Measurements from ENCODE around the gene DDO. TPM values are rescaled to one million over a fixed set of nuclear protein-coding genes. Genes with fewer than 3 reads are reported as not detected.

DDO gene
- polyA plus RNA-seq, 1 donor from 2014 or later = not detected

DNA sequence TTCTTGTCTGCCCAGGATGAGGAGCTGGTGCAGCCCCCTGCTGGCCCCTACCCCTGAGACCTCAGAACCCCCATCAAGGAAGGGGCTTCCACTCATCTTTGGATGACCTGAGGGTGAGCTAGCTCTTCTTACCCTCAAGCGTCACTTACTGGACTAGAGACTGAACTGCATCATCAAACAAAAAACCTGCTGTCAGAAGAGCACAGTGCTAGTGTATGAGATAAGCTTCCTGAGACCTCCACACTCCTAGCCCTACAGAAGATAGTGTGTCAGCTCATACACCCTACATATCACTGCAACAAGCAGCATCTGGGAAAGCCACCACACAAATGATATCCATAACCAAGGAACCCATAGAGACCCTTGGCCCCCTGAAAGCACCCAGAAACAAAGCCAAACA lies 46.0 kb upstream of the DDO start:
- H2AFZ ChIP-seq (ENCODE audit: low read depth, low read length) = no peak overlapping the region
- H3K4me2 ChIP-seq (ENCODE audit: low read length) = no peak overlapping the region
- H3K36me3 ChIP-seq (ENCODE audit: insufficient read depth, low read length) = no peaks in the 10 kb centered on the region
- H3K79me2 ChIP-seq (replicated peaks; ENCODE audit: insufficient read depth, low read length) = no peaks in the 10 kb centered on the region
- H3K9me2 ChIP-seq (ENCODE audit: insufficient read depth, low read length) = no peaks in the 10 kb centered on the region
- no peaks in the 10 kb centered on the region for H4K20me1 ChIP-seq (ENCODE audit: insufficient read depth)
- H3K27me3 ChIP-seq (ENCODE audit: insufficient read depth, low read depth, low read length) = no peaks in the 10 kb centered on the region
- H3K9me3 ChIP-seq (ENCODE audit: low read length) = peaks cover 6% of the 10 kb centered on the region
- TF ChIP-seq EZH2 (IDR thresholded peaks at IDR 0.05; ENCODE audit: borderline replicate concordance, insufficient read depth, low read length, poor library complexity, severe bottlenecking) (no peak), POLR2AphosphoS5 (IDR thresholded peaks at IDR 0.05) (no peak), EP300 (conservative IDR thresholded peaks at IDR 0.05; ENCODE audit: poor library complexity, severe bottlenecking) (no peak), MXI1 (conservative IDR thresholded peaks at IDR 0.05; ENCODE audit: poor library complexity, severe bottlenecking) (no peak), RAD21 (conservative IDR thresholded peaks at IDR 0.05) (no peak), TAF1 (IDR thresholded peaks at IDR 0.05; ENCODE audit: low read depth) (no peak), SMC3 (conservative IDR thresholded peaks at IDR 0.05; ENCODE audit: poor library complexity) (no peak)
- TF ChIP-seq, protein P1, sequence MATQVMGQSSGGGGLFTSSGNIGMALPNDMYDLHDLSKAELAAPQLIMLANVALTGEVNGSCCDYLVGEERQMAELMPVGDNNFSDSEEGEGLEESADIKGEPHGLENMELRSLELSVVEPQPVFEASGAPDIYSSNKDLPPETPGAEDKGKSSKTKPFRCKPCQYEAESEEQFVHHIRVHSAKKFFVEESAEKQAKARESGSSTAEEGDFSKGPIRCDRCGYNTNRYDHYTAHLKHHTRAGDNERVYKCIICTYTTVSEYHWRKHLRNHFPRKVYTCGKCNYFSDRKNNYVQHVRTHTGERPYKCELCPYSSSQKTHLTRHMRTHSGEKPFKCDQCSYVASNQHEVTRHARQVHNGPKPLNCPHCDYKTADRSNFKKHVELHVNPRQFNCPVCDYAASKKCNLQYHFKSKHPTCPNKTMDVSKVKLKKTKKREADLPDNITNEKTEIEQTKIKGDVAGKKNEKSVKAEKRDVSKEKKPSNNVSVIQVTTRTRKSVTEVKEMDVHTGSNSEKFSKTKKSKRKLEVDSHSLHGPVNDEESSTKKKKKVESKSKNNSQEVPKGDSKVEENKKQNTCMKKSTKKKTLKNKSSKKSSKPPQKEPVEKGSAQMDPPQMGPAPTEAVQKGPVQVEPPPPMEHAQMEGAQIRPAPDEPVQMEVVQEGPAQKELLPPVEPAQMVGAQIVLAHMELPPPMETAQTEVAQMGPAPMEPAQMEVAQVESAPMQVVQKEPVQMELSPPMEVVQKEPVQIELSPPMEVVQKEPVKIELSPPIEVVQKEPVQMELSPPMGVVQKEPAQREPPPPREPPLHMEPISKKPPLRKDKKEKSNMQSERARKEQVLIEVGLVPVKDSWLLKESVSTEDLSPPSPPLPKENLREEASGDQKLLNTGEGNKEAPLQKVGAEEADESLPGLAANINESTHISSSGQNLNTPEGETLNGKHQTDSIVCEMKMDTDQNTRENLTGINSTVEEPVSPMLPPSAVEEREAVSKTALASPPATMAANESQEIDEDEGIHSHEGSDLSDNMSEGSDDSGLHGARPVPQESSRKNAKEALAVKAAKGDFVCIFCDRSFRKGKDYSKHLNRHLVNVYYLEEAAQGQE (IDR thresholded peaks at IDR 0.05; ENCODE audit: borderline replicate concordance) = no peak
- TF ChIP-seq, protein P2, sequence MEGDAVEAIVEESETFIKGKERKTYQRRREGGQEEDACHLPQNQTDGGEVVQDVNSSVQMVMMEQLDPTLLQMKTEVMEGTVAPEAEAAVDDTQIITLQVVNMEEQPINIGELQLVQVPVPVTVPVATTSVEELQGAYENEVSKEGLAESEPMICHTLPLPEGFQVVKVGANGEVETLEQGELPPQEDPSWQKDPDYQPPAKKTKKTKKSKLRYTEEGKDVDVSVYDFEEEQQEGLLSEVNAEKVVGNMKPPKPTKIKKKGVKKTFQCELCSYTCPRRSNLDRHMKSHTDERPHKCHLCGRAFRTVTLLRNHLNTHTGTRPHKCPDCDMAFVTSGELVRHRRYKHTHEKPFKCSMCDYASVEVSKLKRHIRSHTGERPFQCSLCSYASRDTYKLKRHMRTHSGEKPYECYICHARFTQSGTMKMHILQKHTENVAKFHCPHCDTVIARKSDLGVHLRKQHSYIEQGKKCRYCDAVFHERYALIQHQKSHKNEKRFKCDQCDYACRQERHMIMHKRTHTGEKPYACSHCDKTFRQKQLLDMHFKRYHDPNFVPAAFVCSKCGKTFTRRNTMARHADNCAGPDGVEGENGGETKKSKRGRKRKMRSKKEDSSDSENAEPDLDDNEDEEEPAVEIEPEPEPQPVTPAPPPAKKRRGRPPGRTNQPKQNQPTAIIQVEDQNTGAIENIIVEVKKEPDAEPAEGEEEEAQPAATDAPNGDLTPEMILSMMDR (IDR thresholded peaks at IDR 0.05; ENCODE audit: poor library complexity, severe bottlenecking) = no peak
- H3F3A ChIP-seq (ENCODE audit: insufficient read depth, low read length, poor library complexity, severe bottlenecking) = no peaks in the 10 kb centered on the region
- H3K4me3 ChIP-seq (ENCODE audit: low read length) = no peak overlapping the region
- no peak overlapping the region for H3K27ac ChIP-seq (ENCODE audit: low read length)
- no peak overlapping the region for H3K9ac ChIP-seq (ENCODE audit: low read length)

DNA sequence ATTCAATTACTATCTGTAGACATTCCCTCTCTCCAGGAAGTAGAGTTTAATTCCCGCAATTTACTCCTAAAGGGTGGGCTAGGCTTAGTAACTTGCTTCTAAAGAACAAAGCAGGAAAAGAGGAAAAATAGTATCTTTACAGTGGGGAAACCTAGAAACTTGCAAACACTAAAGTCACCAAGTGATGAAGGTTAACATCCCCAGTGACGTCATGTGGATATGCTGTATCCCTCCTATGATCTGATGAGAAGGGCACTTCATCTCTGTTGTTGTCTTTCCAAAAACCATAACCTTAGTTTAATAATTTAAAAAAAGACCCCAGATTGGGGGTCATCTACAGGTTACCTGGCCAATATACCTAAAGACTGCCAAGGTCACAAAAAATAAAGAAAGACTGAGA lies 43.8 kb upstream of the DDO start:
- Histone ChIP-seq H3K9ac (ENCODE audit: low read length) (no peak overlapping the region), H3K36me3 (ENCODE audit: insufficient read depth, low read length) (no peaks in the 10 kb centered on the region), H3K79me2 (replicated peaks; ENCODE audit: insufficient read depth, low read length) (no peaks in the 10 kb centered on the region), H3K9me3 (ENCODE audit: low read length) (peaks cover 6% of the 10 kb centered on the region), H3K27me3 (ENCODE audit: insufficient read depth, low read depth, low read length) (no peaks in the 10 kb centered on the region), H3K4me2 (ENCODE audit: low read length) (no peak overlapping the region), H3K4me3 (ENCODE audit: low read length) (no peak overlapping the region), H2AFZ (ENCODE audit: low read depth, low read length) (no peak overlapping the region), H4K20me1 (ENCODE audit: insufficient read depth) (no peaks in the 10 kb centered on the region), H3K27ac (ENCODE audit: low read length) (no peak overlapping the region), H3K9me2 (ENCODE audit: insufficient read depth, low read length) (no peaks in the 10 kb centered on the region), H3F3A (ENCODE audit: insufficient read depth, low read length, poor library complexity, severe bottlenecking) (no peaks in the 10 kb centered on the region)
- TF ChIP-seq, protein P2 (IDR thresholded peaks at IDR 0.05; ENCODE audit: poor library complexity, severe bottlenecking) = no peak
- TF ChIP-seq EZH2 (IDR thresholded peaks at IDR 0.05; ENCODE audit: borderline replicate concordance, insufficient read depth, low read length, poor library complexity, severe bottlenecking) = no peak
- TF ChIP-seq RAD21 (conservative IDR thresholded peaks at IDR 0.05) = no peak
- no peak for TF ChIP-seq TAF1 (IDR thresholded peaks at IDR 0.05; ENCODE audit: low read depth)
- no peak for TF ChIP-seq MXI1 (conservative IDR thresholded peaks at IDR 0.05; ENCODE audit: poor library complexity, severe bottlenecking)
- no peak for TF ChIP-seq POLR2AphosphoS5 (IDR thresholded peaks at IDR 0.05)
- TF ChIP-seq, protein P1 (IDR thresholded peaks at IDR 0.05; ENCODE audit: borderline replicate concordance) = no peak
- no peak for TF ChIP-seq EP300 (conservative IDR thresholded peaks at IDR 0.05; ENCODE audit: poor library complexity, severe bottlenecking)
- no peak for TF ChIP-seq SMC3 (conservative IDR thresholded peaks at IDR 0.05; ENCODE audit: poor library complexity)

Data from neural cell (in vitro differentiated cells).